Measurements from ENCODE around the gene PRR7. TPM values are rescaled to one million over a fixed set of nuclear protein-coding genes. Genes with fewer than 3 reads are reported as not detected.
A peak's percentile ranks its signal among the peaks of the same experiment; 100 is the strongest.
"Not testable (repeated sequence)": the region's sequence is repeated elsewhere in the genome, so short reads cannot be mapped to it uniquely, and the experiment has no call there.

PRR7 gene
- polyA plus RNA-seq, 3 donors, result 1.8 to 17.4 (median 2.1) TPM

DNA sequence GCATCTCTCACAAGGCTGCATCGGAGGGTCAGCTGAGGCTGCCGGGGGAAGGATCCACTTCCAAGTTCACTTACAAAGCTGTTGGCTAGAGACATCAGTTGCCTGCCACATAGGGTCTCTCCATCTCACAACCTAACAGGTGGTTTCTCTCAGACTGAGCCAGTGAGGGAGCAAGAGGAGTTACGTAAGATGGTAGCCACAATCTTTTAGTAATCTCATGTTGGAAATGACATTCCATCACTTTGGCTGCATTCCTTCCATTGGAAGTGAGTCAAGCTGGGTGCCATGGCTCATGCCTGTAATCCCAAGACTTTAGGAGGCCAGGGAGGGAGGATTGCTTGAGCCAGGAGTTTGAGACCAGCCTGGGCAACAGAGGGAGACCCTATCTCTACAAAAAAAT, 27.6 kb upstream of the PRR7 start:
- Histone ChIP-seq H3K4me2 (replicated peaks; ENCODE audit: extremely low read depth, low read length, poor library complexity, severe bottlenecking) (no peak overlapping the region), H3K9ac (ENCODE audit: insufficient read depth, low read length, poor library complexity, severe bottlenecking) (no peak overlapping the region), H3K4me3 (replicated peaks in 1 of 3; ENCODE audit: low read depth in 2 of 3, low read length in 3 of 3) (no peak overlapping the region), H3K27me3 (ENCODE audit: control insufficient read depth in 2 of 2, insufficient read depth in 2 of 2, low read length in 2 of 2) (no peaks in the 10 kb centered on the region), H3K9me3 (replicated peaks in 1 of 2; ENCODE audit: control insufficient read depth in 1 of 2, insufficient read depth in 1 of 2, low read length in 2 of 2) (no peaks in the 10 kb centered on the region), H4K20me1 (ENCODE audit: insufficient read depth, low read length) (no peaks in the 10 kb centered on the region), H3K27ac (ENCODE audit: low read depth in 1 of 2, low read length in 2 of 2) (peak overlapping the region; percentile 68 to 72), H3K79me2 (ENCODE audit: insufficient read depth, low read length) (no peaks in the 10 kb centered on the region), H2AFZ (ENCODE audit: insufficient read depth, low read depth, low read length, poor library complexity, severe bottlenecking) (no peak overlapping the region), H3K4me1 (ENCODE audit: control insufficient read depth in 1 of 2, insufficient read depth in 2 of 2, low read length in 2 of 2) (peaks cover 42 to 54% of the 10 kb centered on the region in 2 donors), H3K36me3 (replicated peaks in 1 of 2; ENCODE audit: control insufficient read depth in 1 of 2, insufficient read depth in 2 of 2, low read length in 2 of 2) (no peaks in the 10 kb centered on the region)
- Mint-ChIP-seq H3K27me3 (ENCODE audit: low read depth in 3 of 3) (no peaks in the 10 kb centered on the region), H3K4me3 (no peak overlapping the region), H3K27ac (peak overlapping the region; percentile 63 to 95 (median 90)), H3K4me1 (peaks cover 55% of the 10 kb centered on the region), H3K36me3 (no peaks in the 10 kb centered on the region), H3K9me3 (peaks cover 0 to 4% (median 0%) of the 10 kb centered on the region in 7 donors)
- TF ChIP-seq, protein P1, sequence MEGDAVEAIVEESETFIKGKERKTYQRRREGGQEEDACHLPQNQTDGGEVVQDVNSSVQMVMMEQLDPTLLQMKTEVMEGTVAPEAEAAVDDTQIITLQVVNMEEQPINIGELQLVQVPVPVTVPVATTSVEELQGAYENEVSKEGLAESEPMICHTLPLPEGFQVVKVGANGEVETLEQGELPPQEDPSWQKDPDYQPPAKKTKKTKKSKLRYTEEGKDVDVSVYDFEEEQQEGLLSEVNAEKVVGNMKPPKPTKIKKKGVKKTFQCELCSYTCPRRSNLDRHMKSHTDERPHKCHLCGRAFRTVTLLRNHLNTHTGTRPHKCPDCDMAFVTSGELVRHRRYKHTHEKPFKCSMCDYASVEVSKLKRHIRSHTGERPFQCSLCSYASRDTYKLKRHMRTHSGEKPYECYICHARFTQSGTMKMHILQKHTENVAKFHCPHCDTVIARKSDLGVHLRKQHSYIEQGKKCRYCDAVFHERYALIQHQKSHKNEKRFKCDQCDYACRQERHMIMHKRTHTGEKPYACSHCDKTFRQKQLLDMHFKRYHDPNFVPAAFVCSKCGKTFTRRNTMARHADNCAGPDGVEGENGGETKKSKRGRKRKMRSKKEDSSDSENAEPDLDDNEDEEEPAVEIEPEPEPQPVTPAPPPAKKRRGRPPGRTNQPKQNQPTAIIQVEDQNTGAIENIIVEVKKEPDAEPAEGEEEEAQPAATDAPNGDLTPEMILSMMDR (IDR thresholded peaks at IDR 0.05), result no peak
- peak in 1 of 3 donors; percentile 37 for DNase-seq
- WGBS (ENCODE audit: insufficient coverage), result 83% methylated on average over 1 of the region's 3 CpGs
- intact Hi-C loops (cut with micrococcal nuclease), result loop anchor here in 1 of 2 donors (2.0 kb wide), 1 partner anchor 14 kb away; no protein-coding TSS in a partner anchor

DNA sequence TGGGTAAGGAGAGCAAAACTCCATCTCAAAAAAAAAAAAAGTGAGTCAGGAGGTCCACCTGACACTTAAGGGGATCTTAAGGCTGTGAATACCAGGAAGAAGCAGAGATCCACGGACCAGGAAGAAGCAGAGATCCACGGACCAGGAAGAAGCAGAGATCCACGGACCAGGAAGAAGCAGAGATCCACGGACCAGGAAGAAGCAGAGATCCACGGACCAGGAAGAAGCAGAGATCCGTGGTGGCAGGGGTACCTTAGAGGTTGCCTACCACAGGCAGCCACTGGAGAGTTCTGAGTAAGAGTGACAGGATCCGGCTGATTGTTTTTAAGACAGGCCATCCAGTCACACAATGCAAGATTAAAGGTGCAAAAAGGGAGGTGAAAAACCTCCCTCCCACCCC, 26.1 kb upstream of the PRR7 start:
- H3K79me2 ChIP-seq (ENCODE audit: insufficient read depth, low read length); H4K20me1 ChIP-seq (ENCODE audit: insufficient read depth, low read length); H3K9me3 Mint-ChIP-seq; H3K27me3 ChIP-seq (ENCODE audit: control insufficient read depth in 2 of 2, insufficient read depth in 2 of 2, low read length in 2 of 2); H3K36me3 Mint-ChIP-seq; H3K4me3 ChIP-seq (replicated peaks in 1 of 3; ENCODE audit: low read depth in 2 of 3, low read length in 3 of 3); DNase-seq; H3K27me3 Mint-ChIP-seq (ENCODE audit: low read depth in 3 of 3); H3K9me3 ChIP-seq (replicated peaks in 1 of 2; ENCODE audit: control insufficient read depth in 1 of 2, insufficient read depth in 1 of 2, low read length in 2 of 2); H3K4me3 Mint-ChIP-seq; H3K36me3 ChIP-seq (replicated peaks in 1 of 2; ENCODE audit: control insufficient read depth in 1 of 2, insufficient read depth in 2 of 2, low read length in 2 of 2); intact Hi-C loops (cut with micrococcal nuclease); H2AFZ ChIP-seq (ENCODE audit: insufficient read depth, low read depth, low read length, poor library complexity, severe bottlenecking); H3K4me2 ChIP-seq (replicated peaks; ENCODE audit: extremely low read depth, low read length, poor library complexity, severe bottlenecking); H3K9ac ChIP-seq (ENCODE audit: insufficient read depth, low read length, poor library complexity, severe bottlenecking): not testable (repeated sequence)
- 100% methylated on average over 2 of the region's 7 CpGs for WGBS (ENCODE audit: insufficient coverage)
- H3K4me1 ChIP-seq (ENCODE audit: control insufficient read depth in 1 of 2, insufficient read depth in 2 of 2, low read length in 2 of 2), result peaks cover 41 to 55% of the 10 kb centered on the region in 2 donors
- Mint-ChIP-seq H3K4me1 (peaks cover 55% of the 10 kb centered on the region), H3K27ac (peak overlapping the region in 5 of 7 donors; percentile 80 to 92 (median 86))
- H3K27ac ChIP-seq (ENCODE audit: low read depth in 1 of 2, low read length in 2 of 2), result peak overlapping the region in 1 of 2 donors; percentile 68
